ENCODE data around the gene OSBPL8.

OSBPL8 gene

DNA sequence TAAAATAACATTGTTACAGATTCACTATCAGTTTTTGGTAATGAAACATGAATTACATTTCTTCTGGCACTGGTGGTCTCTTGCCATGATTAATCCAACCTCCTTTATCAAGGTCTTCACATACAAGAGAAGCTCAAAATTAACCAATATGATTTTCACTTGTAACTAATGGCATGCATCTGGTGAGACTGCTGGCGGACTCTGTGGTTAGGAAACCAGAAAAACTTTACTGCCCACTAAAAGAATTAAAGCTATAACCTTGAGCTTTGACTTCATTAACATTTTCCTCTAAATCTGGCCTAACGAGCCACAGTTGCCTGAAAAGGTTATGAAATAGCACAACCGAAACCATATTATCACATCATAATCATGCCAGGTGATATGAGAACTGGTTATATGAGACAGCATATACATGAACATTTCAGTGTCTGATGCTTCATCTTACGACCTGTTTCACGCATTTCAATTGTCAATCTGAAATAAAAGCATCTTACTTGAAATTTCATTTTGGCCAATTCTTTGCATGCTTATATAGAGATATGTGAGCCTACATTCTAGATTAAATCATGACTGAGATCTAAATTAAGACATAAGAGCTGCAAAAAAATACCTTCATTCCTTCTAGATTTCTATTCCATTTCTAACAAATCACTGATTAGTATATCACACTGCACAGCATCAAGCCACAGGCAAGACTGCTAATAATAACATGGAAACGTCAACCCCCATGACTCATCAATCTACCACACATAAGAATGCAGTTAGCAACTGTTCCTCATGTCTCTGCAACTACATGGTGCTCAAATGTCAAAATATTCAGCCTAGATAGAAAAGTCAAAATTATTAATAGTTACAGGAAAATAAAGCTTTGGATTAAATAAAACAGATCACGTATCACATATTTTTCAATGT, 89.3 kb downstream of the OSBPL8 start:
- Histone ChIP-seq H3K9ac (ENCODE audit: low read depth, low read length) (no peak overlapping the region), H3K4me1 (ENCODE audit: insufficient read depth, low read length) (peaks cover 11% of the 10 kb centered on the region)

GRCh38 chr12:76464631-76465166, 94.9 kb downstream of the OSBPL8 start:
- H3K27me3 ChIP-seq (ENCODE audit: insufficient read depth, low read length) = no peaks in the 10 kb centered on the region
- WGBS = 89% methylated on average over 5 of the region's 5 CpGs
- no peak overlapping the region for H3K9ac ChIP-seq (ENCODE audit: low read depth, low read length)
- no peak overlapping the region for H3K4me3 ChIP-seq (ENCODE audit: low read length)
- no peaks in the 10 kb centered on the region for H3K36me3 ChIP-seq (ENCODE audit: insufficient read depth, low read length)
- no peaks in the 10 kb centered on the region for H3K9me3 ChIP-seq (ENCODE audit: insufficient read depth, low read depth, low read length)
- no peak overlapping the region for H3K27ac ChIP-seq (ENCODE audit: low read depth, low read length)
- H3K4me1 ChIP-seq (ENCODE audit: insufficient read depth, low read length) = peaks cover 11% of the 10 kb centered on the region

More for the DNA sequence above, 89.3 kb downstream of the OSBPL8 start:
- 93% methylated on average over 6 of the region's 7 CpGs for WGBS
- no peaks in the 10 kb centered on the region for H3K36me3 ChIP-seq (ENCODE audit: insufficient read depth, low read length)
- no peak overlapping the region for H3K27ac ChIP-seq (ENCODE audit: low read depth, low read length)
- no peak overlapping the region for H3K4me3 ChIP-seq (ENCODE audit: low read length)
- no peaks in the 10 kb centered on the region for H3K9me3 ChIP-seq (ENCODE audit: insufficient read depth, low read depth, low read length)
- H3K27me3 ChIP-seq (ENCODE audit: insufficient read depth, low read length) = no peaks in the 10 kb centered on the region

GRCh38 chr12:76462668-76463224, 96.8 kb downstream of the OSBPL8 start:
- H3K4me1 ChIP-seq (ENCODE audit: insufficient read depth, low read length) = peaks cover 11% of the 10 kb centered on the region
- 78% methylated on average over 2 of the region's 2 CpGs for WGBS
- no peaks in the 10 kb centered on the region for H3K27me3 ChIP-seq (ENCODE audit: insufficient read depth, low read length)
- no peak overlapping the region for H3K4me3 ChIP-seq (ENCODE audit: low read length)
- H3K27ac ChIP-seq (ENCODE audit: low read depth, low read length) = no peak overlapping the region
- H3K9me3 ChIP-seq (ENCODE audit: insufficient read depth, low read depth, low read length) = no peaks in the 10 kb centered on the region
- no peak overlapping the region for H3K9ac ChIP-seq (ENCODE audit: low read depth, low read length)
- no peaks in the 10 kb centered on the region for H3K36me3 ChIP-seq (ENCODE audit: insufficient read depth, low read length)

DNA sequence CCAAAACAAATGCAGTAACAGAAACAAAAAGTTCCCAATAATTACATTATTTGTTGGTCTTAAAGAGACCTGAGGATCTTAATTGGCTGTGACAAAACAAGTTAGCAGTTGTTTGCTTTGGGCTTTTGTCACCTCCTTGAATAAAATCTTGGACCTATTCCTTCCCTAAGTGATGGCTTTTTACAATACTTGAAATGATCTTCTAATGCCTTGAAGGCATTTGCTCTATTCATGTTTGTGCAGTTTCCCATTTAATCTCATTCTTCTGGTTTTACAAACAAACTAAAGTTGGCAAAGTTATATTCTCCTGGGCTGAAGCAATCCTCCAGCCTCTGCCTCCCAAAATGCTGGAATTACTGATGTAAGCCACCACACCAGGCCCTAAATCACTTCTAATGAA, 98.8 kb downstream of the OSBPL8 start:
- no peaks in the 10 kb centered on the region for H3K36me3 ChIP-seq (ENCODE audit: insufficient read depth, low read length)
- no peaks in the 10 kb centered on the region for H3K9me3 ChIP-seq (ENCODE audit: insufficient read depth, low read depth, low read length)
- no peak overlapping the region for H3K4me3 ChIP-seq (ENCODE audit: low read length)
- H3K9ac ChIP-seq (ENCODE audit: low read depth, low read length) = no peak overlapping the region
- H3K27ac ChIP-seq (ENCODE audit: low read depth, low read length) = no peak overlapping the region
- peaks cover 11% of the 10 kb centered on the region for H3K4me1 ChIP-seq (ENCODE audit: insufficient read depth, low read length)
- no peaks in the 10 kb centered on the region for H3K27me3 ChIP-seq (ENCODE audit: insufficient read depth, low read length)

DNA sequence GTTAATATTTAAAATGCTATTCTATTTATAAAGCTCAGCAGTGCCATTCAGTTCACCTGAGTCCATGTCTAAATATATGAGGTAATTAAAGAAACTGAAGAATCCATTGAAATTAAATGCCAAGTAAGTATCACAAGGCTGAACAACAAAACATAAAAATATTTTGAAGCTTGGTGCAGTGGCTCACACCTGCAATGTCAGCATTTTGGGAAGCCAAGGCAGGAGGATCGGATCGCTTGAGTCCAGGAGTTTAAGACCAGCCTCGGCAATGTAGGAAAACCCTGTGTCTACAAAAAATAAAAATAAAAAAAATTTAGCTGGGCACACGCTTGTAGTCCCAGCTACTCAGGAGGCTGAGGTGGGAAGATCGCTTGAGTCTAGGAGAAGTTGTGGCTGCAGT, 101.8 kb downstream of the OSBPL8 start:
- H3K36me3 ChIP-seq (ENCODE audit: insufficient read depth, low read length) = no peaks in the 10 kb centered on the region
- no peaks in the 10 kb centered on the region for H3K9me3 ChIP-seq (ENCODE audit: insufficient read depth, low read depth, low read length)
- H3K27me3 ChIP-seq (ENCODE audit: insufficient read depth, low read length) = no peaks in the 10 kb centered on the region
- 90% methylated on average over 5 of the region's 5 CpGs for whole genome bisulfite sequencing
- H3K9ac ChIP-seq (ENCODE audit: low read depth, low read length) = no peak overlapping the region
- H3K4me3 ChIP-seq (ENCODE audit: low read length) = no peak overlapping the region
- H3K27ac ChIP-seq (ENCODE audit: low read depth, low read length) = no peak overlapping the region
- peaks cover 14% of the 10 kb centered on the region for H3K4me1 ChIP-seq (ENCODE audit: insufficient read depth, low read length)

- peaks cover 14% of the 10 kb centered on the region for H3K4me1 ChIP-seq (ENCODE audit: insufficient read depth, low read length)
- no peaks in the 10 kb centered on the region for H3K27me3 ChIP-seq (ENCODE audit: insufficient read depth, low read length)
- H3K9me3 ChIP-seq (ENCODE audit: insufficient read depth, low read depth, low read length) = no peaks in the 10 kb centered on the region
- no peak overlapping the region for H3K9ac ChIP-seq (ENCODE audit: low read depth, low read length)
- WGBS = 92% methylated on average over 7 of the region's 7 CpGs
- no peaks in the 10 kb centered on the region for H3K36me3 ChIP-seq (ENCODE audit: insufficient read depth, low read length)
- H3K27ac ChIP-seq (ENCODE audit: low read depth, low read length) = no peak overlapping the region
- no peak overlapping the region for H3K4me3 ChIP-seq (ENCODE audit: low read length)
Observed at GRCh38 chr12:76457010-76457409, 102.6 kb downstream of the OSBPL8 start.

GRCh38 chr12:76455582-76456345, 103.8 kb downstream of the OSBPL8 start:
- WGBS = 14% methylated on average over 1 of the region's 2 CpGs
- Histone ChIP-seq H3K9ac (ENCODE audit: low read depth, low read length) (no peak overlapping the region), H3K9me3 (ENCODE audit: insufficient read depth, low read depth, low read length) (no peaks in the 10 kb centered on the region), H3K4me3 (ENCODE audit: low read length) (no peak overlapping the region), H3K27me3 (ENCODE audit: insufficient read depth, low read length) (no peaks in the 10 kb centered on the region), H3K27ac (ENCODE audit: low read depth, low read length) (peak overlapping the region; percentile 37; the same call in 1 of the 2 replicates), H3K4me1 (ENCODE audit: insufficient read depth, low read length) (peaks cover 10% of the 10 kb centered on the region), H3K36me3 (ENCODE audit: insufficient read depth, low read length) (0 out of 2 replicates have a peak, but pooled peaks cover under 1% of the 10 kb centered on the region)

- H3K9ac ChIP-seq (ENCODE audit: low read depth, low read length) = no peak overlapping the region
- H3K36me3 ChIP-seq (ENCODE audit: insufficient read depth, low read length) = peaks cover 8% of the 10 kb centered on the region; the same call in 1 of the 2 replicates
- H3K4me1 ChIP-seq (ENCODE audit: insufficient read depth, low read length) = peaks cover 3% of the 10 kb centered on the region; the same call in 1 of the 2 replicates
- no peak overlapping the region for H3K27ac ChIP-seq (ENCODE audit: low read depth, low read length)
- 95% methylated on average over 6 of the region's 6 CpGs for WGBS
- no peaks in the 10 kb centered on the region for H3K9me3 ChIP-seq (ENCODE audit: insufficient read depth, low read depth, low read length)
- H3K27me3 ChIP-seq (ENCODE audit: insufficient read depth, low read length) = no peaks in the 10 kb centered on the region
- H3K4me3 ChIP-seq (ENCODE audit: low read length) = no peak overlapping the region
Observed at GRCh38 chr12:76451528-76451927, 108.0 kb downstream of the OSBPL8 start.

GRCh38 chr12:76450690-76451089, 108.9 kb downstream of the OSBPL8 start:
- 73% methylated on average over 2 of the region's 3 CpGs for WGBS
- H3K27ac ChIP-seq (ENCODE audit: low read depth, low read length) = no peak overlapping the region

DNA sequence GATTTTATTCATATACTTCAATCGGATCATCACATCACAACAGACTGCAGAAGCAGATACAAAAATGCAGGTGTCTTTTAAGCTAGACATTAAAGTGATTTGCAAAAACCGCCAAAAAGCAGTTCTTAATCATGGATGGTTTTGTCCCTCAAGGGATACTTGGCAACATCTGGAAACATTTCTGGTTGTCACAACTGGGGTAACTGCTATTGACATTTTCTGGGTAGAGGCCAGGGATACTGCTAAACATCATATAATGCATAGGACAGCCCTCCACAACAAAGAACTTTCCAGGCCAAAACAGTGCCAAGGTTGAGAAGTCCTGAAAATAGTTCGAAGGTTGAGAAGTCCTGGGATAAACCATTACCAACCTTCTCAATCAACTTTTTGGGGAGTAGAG, 109.6 kb downstream of the OSBPL8 start:
- WGBS = 95% methylated on average over 2 of the region's 3 CpGs

More at GRCh38 chr12:76450690-76451089, 108.9 kb downstream of the OSBPL8 start:
- no peak overlapping the region for H3K9ac ChIP-seq (ENCODE audit: low read depth, low read length)
- H3K36me3 ChIP-seq (ENCODE audit: insufficient read depth, low read length) = peaks cover 8% of the 10 kb centered on the region; the same call in 1 of the 2 replicates
- no peak overlapping the region for H3K4me3 ChIP-seq (ENCODE audit: low read length)
- H3K4me1 ChIP-seq (ENCODE audit: insufficient read depth, low read length) = peaks cover 3% of the 10 kb centered on the region; the same call in 1 of the 2 replicates
- no peaks in the 10 kb centered on the region for H3K9me3 ChIP-seq (ENCODE audit: insufficient read depth, low read depth, low read length)
- no peaks in the 10 kb centered on the region for H3K27me3 ChIP-seq (ENCODE audit: insufficient read depth, low read length)

More for the DNA sequence above, 109.6 kb downstream of the OSBPL8 start:
- Histone ChIP-seq H3K27ac (ENCODE audit: low read depth, low read length) (no peak overlapping the region), H3K4me3 (ENCODE audit: low read length) (no peak overlapping the region), H3K4me1 (ENCODE audit: insufficient read depth, low read length) (no peaks in the 10 kb centered on the region), H3K9ac (ENCODE audit: low read depth, low read length) (no peak overlapping the region), H3K27me3 (ENCODE audit: insufficient read depth, low read length) (no peaks in the 10 kb centered on the region), H3K36me3 (ENCODE audit: insufficient read depth, low read length) (peaks cover 8% of the 10 kb centered on the region; the same call in 1 of the 2 replicates), H3K9me3 (ENCODE audit: insufficient read depth, low read depth, low read length) (no peaks in the 10 kb centered on the region)
